Testis (tissue), 3 donors: ENCODE results near the gene CACNB1. TPM values are rescaled to one million over a fixed set of nuclear protein-coding genes. Genes with fewer than 3 reads are reported as not detected.
A peak's percentile ranks its signal among the peaks of the same experiment; 100 is the strongest.

ENCODE experiments used
- DNase-seq: peaks from one replicate; pipeline ENCODE4 v3.0.0-alpha.2; 2019
- H3K27ac ChIP-seq, 2 donors: fragments of 200-600 bp; sonication (generic); one replicate each; pipeline ENCODE4 v1.5.1; 2019
- H3K27me3 ChIP-seq: fragments of 200-600 bp; sonication (generic); one replicate; pipeline ENCODE4 v1.5.1; 2019
- H3K36me3 ChIP-seq: fragments of 200-600 bp; sonication (generic); one replicate; pipeline ENCODE4 v1.5.1; 2017; ENCODE audit warnings: low read depth; ENCODE audit errors: missing control alignments
- H3K4me1 ChIP-seq: fragments of 200-600 bp; sonication (generic); one replicate; pipeline ENCODE4 v1.5.1; 2019
- H3K4me3 ChIP-seq, 2 donors: fragments of 200-600 bp; sonication (generic); one replicate each; pipeline ENCODE4 v1.5.1; 2017 to 2019
- H3K9me3 ChIP-seq: fragments of 200-600 bp; sonication (generic); one replicate; pipeline ENCODE4 v1.5.1; 2017
- POLR2A ChIP-seq: fragments of 450-650 bp; IDR thresholded peaks from one replicate; pipeline ENCODE4 v1.6.1; 2017; ENCODE audit warnings: antibody characterized with exemption, mild to moderate bottlenecking, moderate library complexity
- WGBS, 2 donors: methylation state at CpG; one replicate each; pipeline ENCODE4 v1.1.5; 2018; 5-methylcytosine and 5-hydroxymethylcytosine counted together
- intact Hi-C: fragments of 100-400 bp; cut with DNase I; formaldehyde crosslinking; loops from one replicate; pipeline ENCODE4 v1.15.1; 2023; ENCODE audit warnings: low total_unique reads
- polyA plus RNA-seq: library from polyadenylated mRNA; stranded (reverse); fragments of 350-450 nt; fragmentation: Illumina TruSeq; extraction: RNeasy Lipid Tissue Mini Kit (QIAGEN cat#74804); gene quantifications from one replicate; pipeline ENCODE4 v1.2.3, GENCODE V29; 2014; ENCODE audit warnings: low read depth, low replicate concordance; ENCODE audit not compliant: insufficient read depth
- total RNA-seq, 2 donors: library from RNA; depleted of rRNA; stranded (reverse); fragments of >200 nt; gene quantifications; one replicate each; pipeline ENCODE4 v1.2.3, GENCODE V29; 2016
- TF ChIP-seq, protein P1 (sequence below), 3 experiments: fragments of 450-650 bp in 2 of 3; fragments of 200-600 bp in 1 of 3; sonication (generic) in 1 of 3; IDR thresholded peaks; one replicate each; pipeline ENCODE4 v1.5.1; 2016 to 2019; ENCODE audit warnings: antibody characterized with exemption in 3 of 3, mild to moderate bottlenecking in 2 of 3, moderate library complexity in 1 of 3

The CACNB1 gene
- total and polyA plus RNA-seq, 3 donors from 2014 or later = 11.3 to 19.8 (median 18.1) TPM

DNA sequence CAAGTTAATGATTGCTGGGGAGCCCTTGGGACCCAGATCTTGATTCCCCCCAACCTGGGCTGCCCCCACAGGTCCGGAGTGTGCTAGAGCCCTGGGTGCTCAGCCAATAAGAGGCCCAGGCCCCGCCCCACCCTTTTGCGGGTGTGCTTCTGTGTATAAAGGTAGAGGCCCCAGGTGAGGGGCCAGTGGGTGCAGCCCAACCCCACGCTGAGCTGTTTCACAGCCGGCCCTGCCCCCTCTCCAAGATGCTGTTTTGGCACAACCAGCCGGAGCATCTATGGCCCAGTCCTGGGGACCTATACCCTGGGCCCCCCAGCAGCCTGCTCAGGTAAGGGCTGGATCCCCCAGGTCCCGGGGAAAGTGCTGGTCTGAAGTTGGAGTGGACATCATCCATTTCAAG, 40.1 kb upstream of the CACNB1 start:
- Histone ChIP-seq H3K27me3 (no peaks in the 10 kb centered on the region), H3K27ac (no peak overlapping the region), H3K4me3 (no peak overlapping the region), H3K36me3 (no peaks in the 10 kb centered on the region), H3K4me1 (no peaks in the 10 kb centered on the region), H3K9me3 (no peaks in the 10 kb centered on the region)
- intact Hi-C loops = no loop called here
- DNase-seq = no peak
- 85 to 86% methylated on average over 5 to 7 of the region's 7 CpGs for WGBS, 2 donors
- TF ChIP-seq, protein P1, sequence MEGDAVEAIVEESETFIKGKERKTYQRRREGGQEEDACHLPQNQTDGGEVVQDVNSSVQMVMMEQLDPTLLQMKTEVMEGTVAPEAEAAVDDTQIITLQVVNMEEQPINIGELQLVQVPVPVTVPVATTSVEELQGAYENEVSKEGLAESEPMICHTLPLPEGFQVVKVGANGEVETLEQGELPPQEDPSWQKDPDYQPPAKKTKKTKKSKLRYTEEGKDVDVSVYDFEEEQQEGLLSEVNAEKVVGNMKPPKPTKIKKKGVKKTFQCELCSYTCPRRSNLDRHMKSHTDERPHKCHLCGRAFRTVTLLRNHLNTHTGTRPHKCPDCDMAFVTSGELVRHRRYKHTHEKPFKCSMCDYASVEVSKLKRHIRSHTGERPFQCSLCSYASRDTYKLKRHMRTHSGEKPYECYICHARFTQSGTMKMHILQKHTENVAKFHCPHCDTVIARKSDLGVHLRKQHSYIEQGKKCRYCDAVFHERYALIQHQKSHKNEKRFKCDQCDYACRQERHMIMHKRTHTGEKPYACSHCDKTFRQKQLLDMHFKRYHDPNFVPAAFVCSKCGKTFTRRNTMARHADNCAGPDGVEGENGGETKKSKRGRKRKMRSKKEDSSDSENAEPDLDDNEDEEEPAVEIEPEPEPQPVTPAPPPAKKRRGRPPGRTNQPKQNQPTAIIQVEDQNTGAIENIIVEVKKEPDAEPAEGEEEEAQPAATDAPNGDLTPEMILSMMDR (IDR thresholded peaks at IDR 0.05) = no peak
- no peak for TF ChIP-seq POLR2A

DNA sequence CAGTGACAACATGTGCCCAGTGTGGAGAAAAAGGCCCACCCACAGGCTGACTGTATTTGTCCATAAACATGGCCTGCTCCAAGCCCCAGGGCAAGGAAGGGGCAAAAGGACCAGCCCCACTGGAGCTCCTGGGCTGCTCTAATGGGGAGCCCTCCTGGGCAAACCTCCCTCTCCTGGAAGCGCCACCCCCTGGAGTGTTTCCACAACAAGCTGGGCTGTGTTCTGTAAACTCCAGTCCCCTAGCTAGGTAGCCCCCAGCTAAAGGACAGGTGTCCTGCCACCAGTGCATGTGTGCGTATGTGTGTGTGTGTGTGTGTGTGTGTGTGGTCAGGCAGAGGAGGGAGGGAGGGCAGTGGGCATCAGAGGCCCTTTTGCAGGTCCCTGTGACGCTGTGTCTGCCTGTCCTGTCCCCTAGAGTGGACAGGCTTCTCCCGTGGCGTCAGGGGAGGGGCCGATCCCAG, 39.5 kb upstream of the CACNB1 start:
- H3K4me1 ChIP-seq = no peaks in the 10 kb centered on the region
- no peak for DNase-seq
- H3K9me3 ChIP-seq = no peaks in the 10 kb centered on the region
- WGBS, 2 donors = 79 to 83% methylated on average over 3 to 6 of the region's 6 CpGs
- intact Hi-C loops = no loop called here
- no peaks in the 10 kb centered on the region for H3K27me3 ChIP-seq
- TF ChIP-seq, protein P1 (IDR thresholded peaks at IDR 0.05) = no peak
- no peak for TF ChIP-seq POLR2A
- no peaks in the 10 kb centered on the region for H3K36me3 ChIP-seq
- H3K27ac ChIP-seq = no peak overlapping the region
- no peak overlapping the region for H3K4me3 ChIP-seq

DNA sequence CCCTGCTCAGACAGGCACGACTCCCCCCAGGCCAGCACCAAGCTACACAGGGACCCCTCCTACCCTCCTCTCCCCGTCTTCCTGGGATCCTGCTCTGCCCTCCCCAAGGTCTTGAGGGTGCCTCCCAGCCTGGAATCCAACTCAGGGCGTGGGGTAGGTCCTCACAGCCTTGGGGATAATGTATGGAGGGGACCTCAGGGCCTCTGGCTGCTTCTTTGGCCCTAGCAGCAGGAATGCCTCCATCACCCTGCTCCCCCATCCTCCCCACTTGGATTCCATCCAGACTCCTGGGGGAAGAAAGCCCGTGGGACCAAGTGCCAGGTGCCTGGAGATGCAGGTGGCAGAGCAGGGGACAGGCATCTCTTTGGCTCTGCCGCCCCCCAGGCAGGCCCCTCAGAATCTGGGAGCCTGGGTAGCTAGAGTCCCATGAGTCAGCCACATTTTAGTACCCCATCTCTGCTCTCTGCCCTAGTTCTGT, 39.0 kb upstream of the CACNB1 start:
- 48 to 54% methylated on average over 5 of the region's 5 CpGs for whole genome bisulfite sequencing, 2 donors
- Histone ChIP-seq H3K4me3 (no peak overlapping the region), H3K27me3 (no peaks in the 10 kb centered on the region), H3K4me1 (no peaks in the 10 kb centered on the region), H3K36me3 (no peaks in the 10 kb centered on the region), H3K27ac (no peak overlapping the region), H3K9me3 (no peaks in the 10 kb centered on the region)
- DNase-seq = no peak
- intact Hi-C loops = no loop called here
- TF ChIP-seq, protein P1 (IDR thresholded peaks at IDR 0.05) = no peak
- no peak for TF ChIP-seq POLR2A

GRCh38 chr17:39235555-39236449, 38.3 kb upstream of the CACNB1 start:
- TF ChIP-seq POLR2A = no peak
- TF ChIP-seq, protein P1 (IDR thresholded peaks at IDR 0.05) = peak; percentile 33 to 56 (median 40)
- no peak overlapping the region for H3K4me3 ChIP-seq
- H3K9me3 ChIP-seq = no peaks in the 10 kb centered on the region
- DNase-seq = peak; percentile 48
- WGBS, 2 donors = 43 to 57% methylated on average over 18 of the region's 18 CpGs
- H3K4me1 ChIP-seq = no peaks in the 10 kb centered on the region
- intact Hi-C loops = no loop called here
- H3K27ac ChIP-seq = no peak overlapping the region
- no peaks in the 10 kb centered on the region for H3K36me3 ChIP-seq
- no peaks in the 10 kb centered on the region for H3K27me3 ChIP-seq
